IgD-negative memory B cell (primary cell): ENCODE results near the gene FBXW11. TPM values are rescaled to one million over a fixed set of nuclear protein-coding genes. Genes with fewer than 3 reads are reported as not detected.
A peak's percentile ranks its signal among the peaks of the same experiment; 100 is the strongest.
"Not testable (repeated sequence)": the region's sequence is repeated elsewhere in the genome, so short reads cannot be mapped to it uniquely, and the experiment has no call there.

Experiments used
- H3K27ac Mint-ChIP-seq, 3 donors: one replicate each; pipeline ENCODE4 v1.8.0; 2020 to 2022; ENCODE audit warnings: mild to moderate bottlenecking in 3 of 3, mixed read lengths in 3 of 3, moderate library complexity in 1 of 3
- H3K27me3 Mint-ChIP-seq: one replicate; pipeline ENCODE4 v1.8.0; 2021; ENCODE audit warnings: mixed read lengths
- H3K36me3 Mint-ChIP-seq: one replicate; pipeline ENCODE4 v1.8.0; 2020; ENCODE audit warnings: mild to moderate bottlenecking, mixed read lengths
- H3K4me1 Mint-ChIP-seq, 3 donors: one replicate each; pipeline ENCODE4 v1.8.0; 2020 to 2022; ENCODE audit warnings: mixed read lengths in 3 of 3, mild to moderate bottlenecking in 1 of 3
- H3K4me3 Mint-ChIP-seq, 4 donors: one replicate each; pipeline ENCODE4 v1.8.0; 2020 to 2022; ENCODE audit warnings: mild to moderate bottlenecking in 4 of 4, mixed read lengths in 4 of 4, moderate library complexity in 3 of 4
- H3K9me3 Mint-ChIP-seq, 3 donors: one replicate each; pipeline ENCODE4 v1.8.0; 2020 to 2021; ENCODE audit warnings: mixed read lengths in 3 of 3, mild to moderate bottlenecking in 1 of 3
- polyA plus RNA-seq: library from polyadenylated mRNA; unstranded; fragments of 300-500 nt; fragmentation: Illumina TruSeq; gene quantifications from one replicate; pipeline ENCODE4 v1.2.3, GENCODE V29; 2021

The FBXW11 gene
- polyA plus RNA-seq, 1 donor from 2014 or later = 31.0 TPM

- no peaks in the 10 kb centered on the region for H3K9me3 Mint-ChIP-seq
- H3K36me3 Mint-ChIP-seq = peaks cover 4% of the 10 kb centered on the region
- peaks cover 0 to 4% (median 0%) of the 10 kb centered on the region in 3 donors for H3K4me1 Mint-ChIP-seq
Observed at GRCh38 chr5:171891150-171891549, 115.3 kb downstream of the FBXW11 start.

DNA sequence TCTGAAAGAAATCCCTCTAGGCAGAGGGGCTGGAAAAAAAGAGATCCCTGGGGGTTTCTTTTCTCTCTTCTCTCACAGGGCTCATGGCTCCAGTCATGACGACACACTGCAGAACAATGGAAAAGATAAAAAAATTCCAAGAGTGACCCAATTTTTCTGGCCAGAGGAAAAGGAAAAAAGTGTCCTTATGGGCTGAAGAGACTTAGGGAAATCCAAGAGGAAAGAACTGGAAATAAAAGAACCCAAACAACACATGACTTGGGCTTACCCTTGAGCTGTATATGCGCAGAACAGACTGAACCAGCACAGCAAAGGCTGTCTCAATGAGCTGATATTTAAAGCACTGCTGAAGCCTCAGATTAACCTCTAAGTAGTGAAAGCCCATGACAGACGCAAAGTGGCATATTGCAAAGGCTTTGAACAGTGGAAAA, 118.4 kb downstream of the FBXW11 start:
- Mint-ChIP-seq H3K36me3 (peaks cover 10% of the 10 kb centered on the region), H3K4me1 (peaks cover 0 to 4% (median 0%) of the 10 kb centered on the region in 3 donors), H3K27ac (no peak overlapping the region), H3K9me3 (no peaks in the 10 kb centered on the region), H3K27me3 (no peaks in the 10 kb centered on the region), H3K4me3 (no peak overlapping the region)

More at GRCh38 chr5:171891150-171891549, 115.3 kb downstream of the FBXW11 start:
- Mint-ChIP-seq H3K4me3 (no peak overlapping the region), H3K27ac (no peak overlapping the region), H3K27me3 (no peaks in the 10 kb centered on the region)

DNA sequence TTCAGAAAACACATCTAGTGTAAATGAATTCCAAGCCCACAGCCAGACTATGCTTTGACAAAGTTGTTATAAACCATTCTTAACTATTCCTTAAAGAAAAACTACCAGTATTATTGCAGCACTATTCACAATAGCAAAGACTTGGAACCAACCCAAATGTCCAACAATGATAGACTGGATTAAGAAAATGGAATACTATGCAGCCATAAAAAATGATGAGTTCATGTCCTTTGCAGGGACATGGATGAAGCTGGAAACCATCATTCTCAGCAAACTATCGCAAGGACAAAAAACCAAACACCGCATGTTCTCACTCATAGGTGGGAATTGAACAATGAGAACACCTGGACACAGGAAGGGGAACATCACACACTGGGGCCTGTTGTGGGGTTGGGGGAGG, 120.4 kb downstream of the FBXW11 start:
- H3K27me3 Mint-ChIP-seq, H3K4me3 Mint-ChIP-seq, H3K27ac Mint-ChIP-seq, H3K4me1 Mint-ChIP-seq, H3K9me3 Mint-ChIP-seq: not testable (repeated sequence)
- peaks cover 10% of the 10 kb centered on the region for H3K36me3 Mint-ChIP-seq

- H3K9me3 Mint-ChIP-seq = no peaks in the 10 kb centered on the region
- H3K4me3 Mint-ChIP-seq = no peak overlapping the region
- H3K27ac Mint-ChIP-seq = no peak overlapping the region
- peaks cover 0 to 2% (median 0%) of the 10 kb centered on the region in 3 donors for H3K4me1 Mint-ChIP-seq
- H3K27me3 Mint-ChIP-seq = no peaks in the 10 kb centered on the region
- peaks cover 6% of the 10 kb centered on the region for H3K36me3 Mint-ChIP-seq
Observed at GRCh38 chr5:171882118-171882517, 124.3 kb downstream of the FBXW11 start.

DNA sequence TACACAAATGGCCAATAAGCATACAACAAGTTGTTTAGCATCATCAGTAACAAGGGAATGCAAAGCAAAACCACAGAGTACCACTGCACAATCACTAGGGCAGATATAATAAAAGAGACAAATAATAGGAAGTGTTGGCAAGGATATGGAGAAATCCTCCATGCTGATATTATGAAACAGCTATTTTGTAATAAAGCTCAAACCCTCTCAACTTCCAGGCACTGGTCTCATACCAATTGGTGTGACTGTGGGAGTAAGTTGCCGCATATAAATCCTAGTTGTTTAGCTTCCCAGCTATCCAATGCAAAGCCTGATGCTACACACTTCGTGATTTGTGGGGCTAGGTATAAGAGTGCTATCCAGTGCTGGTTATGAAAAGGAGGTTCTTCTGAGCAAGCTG, 132.2 kb downstream of the FBXW11 start:
- Mint-ChIP-seq H3K4me3 (no peak overlapping the region), H3K36me3 (peaks cover 2% of the 10 kb centered on the region), H3K27ac (peak overlapping the region in 1 of 3 donors; percentile 1), H3K9me3 (no peaks in the 10 kb centered on the region), H3K27me3 (no peaks in the 10 kb centered on the region), H3K4me1 (no peaks in the 10 kb centered on the region)

DNA sequence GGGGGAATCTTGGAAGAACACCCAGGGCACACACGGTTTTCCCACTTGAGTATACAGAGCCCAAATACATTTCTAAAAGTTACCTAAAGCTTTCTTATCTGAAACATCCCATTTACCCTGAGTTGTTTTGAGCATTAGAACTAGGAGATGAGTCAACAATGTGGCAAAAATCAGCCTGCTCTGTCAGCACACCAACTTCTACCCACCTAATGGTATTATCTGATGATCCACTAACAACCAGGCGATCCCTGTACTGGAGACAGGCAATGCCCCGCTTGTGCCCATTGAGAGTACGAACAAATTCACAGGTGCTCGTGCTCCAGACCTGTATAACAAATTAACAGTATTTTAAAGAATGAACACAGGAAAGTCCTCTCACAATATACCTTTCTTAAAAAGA, 133.8 kb downstream of the FBXW11 start:
- no peaks in the 10 kb centered on the region for H3K9me3 Mint-ChIP-seq
- H3K4me1 Mint-ChIP-seq = no peaks in the 10 kb centered on the region
- peaks cover 7% of the 10 kb centered on the region for H3K36me3 Mint-ChIP-seq
- no peaks in the 10 kb centered on the region for H3K27me3 Mint-ChIP-seq
- no peak overlapping the region for H3K4me3 Mint-ChIP-seq
- no peak overlapping the region for H3K27ac Mint-ChIP-seq

GRCh38 chr5:171871711-171872110, 134.7 kb downstream of the FBXW11 start:
- Mint-ChIP-seq H3K4me1 (no peaks in the 10 kb centered on the region), H3K36me3 (peaks cover 7% of the 10 kb centered on the region), H3K9me3 (no peaks in the 10 kb centered on the region), H3K4me3 (no peak overlapping the region), H3K27me3 (no peaks in the 10 kb centered on the region), H3K27ac (no peak overlapping the region)

DNA sequence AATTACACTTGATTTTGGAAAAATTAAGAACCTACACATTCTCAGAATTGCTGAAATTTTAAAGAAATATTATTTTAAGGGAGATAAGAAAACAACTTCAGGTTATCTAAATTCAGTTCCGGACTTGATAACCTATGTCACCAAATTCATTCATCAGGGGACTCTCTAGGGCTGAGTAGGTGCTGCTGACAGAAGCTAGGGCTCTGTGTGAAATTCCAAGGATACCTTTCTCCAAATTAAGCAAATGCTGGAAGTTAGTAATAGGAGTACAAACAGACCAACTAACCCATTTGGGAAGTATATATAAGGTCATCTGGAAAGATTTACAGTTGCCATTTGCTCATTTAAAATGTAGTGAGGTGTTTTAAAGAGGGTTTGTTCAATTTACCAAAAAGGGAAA, 136.5 kb downstream of the FBXW11 start:
- Mint-ChIP-seq H3K36me3 (peaks cover 7% of the 10 kb centered on the region), H3K9me3 (no peaks in the 10 kb centered on the region), H3K4me1 (no peaks in the 10 kb centered on the region), H3K4me3 (no peak overlapping the region), H3K27me3 (no peaks in the 10 kb centered on the region), H3K27ac (peak overlapping the region in 1 of 3 donors; percentile 73)

- Mint-ChIP-seq H3K27me3 (no peaks in the 10 kb centered on the region), H3K9me3 (no peaks in the 10 kb centered on the region), H3K4me3 (no peak overlapping the region), H3K4me1 (no peaks in the 10 kb centered on the region), H3K27ac (peak overlapping the region in 1 of 3 donors; percentile 39), H3K36me3 (peaks cover 11% of the 10 kb centered on the region)
Observed at GRCh38 chr5:171868236-171868635, 138.2 kb downstream of the FBXW11 start.

DNA sequence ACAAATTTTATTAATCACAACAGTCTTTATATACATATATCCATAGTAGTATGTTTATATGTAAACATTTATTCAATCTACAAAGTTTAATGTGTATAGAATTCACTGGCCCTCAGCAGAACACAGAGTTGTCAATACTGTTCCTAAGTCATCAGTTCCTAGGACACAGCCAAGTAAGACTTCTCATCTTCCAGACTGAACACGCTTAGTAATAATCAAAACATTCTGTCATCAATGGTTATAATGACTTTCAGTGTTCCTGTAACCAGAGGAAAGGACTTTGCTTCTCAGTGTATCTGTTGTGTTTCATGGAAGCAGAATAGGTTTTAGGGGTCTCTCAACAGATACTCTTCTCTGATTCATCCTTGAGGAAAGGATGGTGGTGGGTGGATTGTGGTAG, 138.7 kb downstream of the FBXW11 start:
- Mint-ChIP-seq H3K9me3 (no peaks in the 10 kb centered on the region), H3K4me3 (no peak overlapping the region), H3K27me3 (no peaks in the 10 kb centered on the region), H3K27ac (no peak overlapping the region), H3K4me1 (no peaks in the 10 kb centered on the region), H3K36me3 (peaks cover 11% of the 10 kb centered on the region)

- Mint-ChIP-seq H3K27ac (no peak overlapping the region), H3K4me3 (no peak overlapping the region), H3K36me3 (peaks cover 10% of the 10 kb centered on the region), H3K4me1 (no peaks in the 10 kb centered on the region), H3K27me3 (no peaks in the 10 kb centered on the region), H3K9me3 (no peaks in the 10 kb centered on the region)
Observed at GRCh38 chr5:171865471-171865870, 141.0 kb downstream of the FBXW11 start.

DNA sequence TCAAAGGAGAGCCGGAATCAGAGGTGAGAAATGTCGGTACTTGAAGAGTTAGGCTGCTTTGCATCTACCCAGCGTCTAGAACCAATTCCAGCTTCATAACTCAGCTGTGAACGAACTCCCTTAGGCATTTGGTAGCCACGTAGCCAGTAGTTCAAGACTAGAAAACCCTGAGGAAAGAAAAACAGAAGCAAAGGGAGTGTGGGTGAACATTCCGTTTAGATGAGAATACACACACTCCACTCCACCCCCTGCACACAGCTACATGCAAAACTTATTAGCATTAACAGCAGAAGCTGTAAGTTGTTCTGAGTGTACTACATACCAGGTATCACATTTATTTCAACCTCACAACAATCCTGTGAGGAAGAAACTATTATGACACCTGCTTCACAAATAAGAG, 142.5 kb downstream of the FBXW11 start:
- Mint-ChIP-seq H3K4me3 (no peak overlapping the region), H3K36me3 (peaks cover 17% of the 10 kb centered on the region), H3K27me3 (no peaks in the 10 kb centered on the region), H3K27ac (peak overlapping the region in 1 of 3 donors; percentile 27), H3K9me3 (no peaks in the 10 kb centered on the region), H3K4me1 (no peaks in the 10 kb centered on the region)

GRCh38 chr5:171862624-171863023, 143.8 kb downstream of the FBXW11 start:
- H3K27ac Mint-ChIP-seq = no peak overlapping the region
- no peak overlapping the region for H3K4me3 Mint-ChIP-seq
- peaks cover 13% of the 10 kb centered on the region for H3K36me3 Mint-ChIP-seq
- no peaks in the 10 kb centered on the region for H3K9me3 Mint-ChIP-seq
- no peaks in the 10 kb centered on the region for H3K4me1 Mint-ChIP-seq
- no peaks in the 10 kb centered on the region for H3K27me3 Mint-ChIP-seq

- H3K4me1 Mint-ChIP-seq = peaks cover 0 to 2% (median 0%) of the 10 kb centered on the region in 3 donors
- H3K36me3 Mint-ChIP-seq = peaks cover 16% of the 10 kb centered on the region
- H3K27me3 Mint-ChIP-seq = no peaks in the 10 kb centered on the region
- no peak overlapping the region for H3K4me3 Mint-ChIP-seq
- no peaks in the 10 kb centered on the region for H3K9me3 Mint-ChIP-seq
- H3K27ac Mint-ChIP-seq = no peak overlapping the region
Observed at GRCh38 chr5:171861381-171861780, 145.1 kb downstream of the FBXW11 start.

GRCh38 chr5:171858303-171858702, 148.1 kb downstream of the FBXW11 start:
- Mint-ChIP-seq H3K4me3 (no peak overlapping the region), H3K4me1 (peaks cover 0 to 7% (median 3%) of the 10 kb centered on the region in 3 donors), H3K27ac (no peak overlapping the region), H3K9me3 (peaks cover 0 to 2% (median 0%) of the 10 kb centered on the region in 3 donors), H3K27me3 (no peaks in the 10 kb centered on the region), H3K36me3 (peaks cover 15% of the 10 kb centered on the region)

DNA sequence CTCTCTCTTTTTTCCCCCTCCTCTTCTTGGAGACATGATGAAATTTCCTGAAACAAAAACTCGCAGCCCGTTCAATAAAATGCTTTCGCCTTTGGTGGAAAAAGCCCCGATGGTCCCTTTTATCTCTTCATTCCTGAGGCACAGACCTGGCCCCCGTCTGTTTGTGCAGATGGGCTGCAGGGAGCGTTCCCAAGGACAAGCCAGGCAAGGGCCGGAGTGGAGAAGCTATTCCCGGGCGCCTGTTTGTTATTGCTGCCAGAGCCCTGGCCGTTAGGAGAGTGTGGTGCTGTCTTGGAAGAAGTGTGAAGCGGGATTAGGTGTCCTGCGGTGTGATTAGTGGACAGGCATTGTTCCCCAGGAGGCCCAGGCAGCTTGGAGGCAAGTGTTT, 149.0 kb downstream of the FBXW11 start:
- Mint-ChIP-seq H3K36me3 (peaks cover 15% of the 10 kb centered on the region), H3K27ac (no peak overlapping the region), H3K4me3 (no peak overlapping the region), H3K27me3 (no peaks in the 10 kb centered on the region), H3K9me3 (peaks cover 0 to 2% (median 0%) of the 10 kb centered on the region in 3 donors), H3K4me1 (peaks cover 0 to 7% (median 3%) of the 10 kb centered on the region in 3 donors)
